22Rv1 (cell line): ENCODE results near the gene CDCA3.

Experiments
- CTCF ChIP-seq: fragments of 450-650 bp; IDR thresholded peaks from 2 replicates; pipeline ENCODE4 v1.5.1; 2017; ENCODE audit warnings: mild to moderate bottlenecking
- ZFX ChIP-seq: fragments of 450-650 bp; IDR thresholded peaks from 2 replicates; pipeline ENCODE4 v1.6.1; 2017; ENCODE audit warnings: antibody characterized with exemption, borderline replicate concordance

DNA sequence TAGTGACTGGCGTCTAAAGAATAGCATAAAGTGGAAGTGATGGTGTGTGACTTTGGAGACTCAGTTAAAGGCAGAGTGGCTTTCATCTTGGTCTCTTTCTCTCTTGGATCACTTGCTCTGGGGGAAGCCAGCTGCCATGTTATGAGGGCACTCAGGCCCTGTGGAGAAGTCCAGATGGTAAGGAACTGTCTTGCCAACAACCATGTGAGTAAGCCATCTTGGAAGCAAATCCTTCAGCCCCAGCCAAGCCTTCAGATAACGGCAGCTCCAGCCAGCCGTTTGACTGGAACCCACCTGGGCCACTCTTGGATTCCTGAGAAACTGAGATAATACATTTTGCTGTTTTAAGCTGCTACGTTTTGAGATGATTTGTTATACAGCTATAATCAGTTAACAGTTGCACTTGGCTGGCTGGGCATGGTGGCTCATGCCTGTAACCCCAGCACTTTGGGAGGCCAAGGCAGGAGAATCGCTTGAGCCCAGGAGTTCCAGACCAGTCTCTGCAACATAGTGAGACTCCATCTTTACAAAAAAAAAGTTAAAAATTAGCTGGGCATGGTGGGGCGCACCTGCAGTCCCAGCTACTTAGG, 45.9 kb upstream of the CDCA3 start:
- no peak for TF ChIP-seq CTCF
- TF ChIP-seq ZFX, result no peak
